ENCODE measurements around the gene SP2.
"Not testable (repeated sequence)": the region's sequence is repeated elsewhere in the genome, so short reads cannot be mapped to it uniquely, and the experiment has no call there.

SP2 gene

DNA sequence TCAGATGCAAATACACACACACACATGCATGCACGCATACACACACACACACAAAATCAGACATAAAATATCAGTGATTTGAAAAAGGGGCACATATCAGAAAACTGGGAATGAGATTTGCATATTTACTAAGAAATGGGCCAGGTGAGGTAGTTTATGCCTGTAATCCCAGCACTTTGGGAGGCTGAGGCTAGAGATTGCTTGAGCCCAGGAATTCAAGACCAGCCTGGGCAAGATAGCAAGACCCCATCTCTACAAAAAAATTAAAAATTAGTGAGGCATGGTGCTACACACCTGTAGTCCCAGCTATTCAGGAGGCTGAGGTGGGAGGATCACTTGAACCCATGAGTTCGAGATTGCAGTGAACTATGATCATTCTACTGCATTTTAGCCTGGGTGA is 23.0 kb downstream of the SP2 start:
- no peak for DNase-seq (ENCODE audit: low read depth, low spot score)

DNA sequence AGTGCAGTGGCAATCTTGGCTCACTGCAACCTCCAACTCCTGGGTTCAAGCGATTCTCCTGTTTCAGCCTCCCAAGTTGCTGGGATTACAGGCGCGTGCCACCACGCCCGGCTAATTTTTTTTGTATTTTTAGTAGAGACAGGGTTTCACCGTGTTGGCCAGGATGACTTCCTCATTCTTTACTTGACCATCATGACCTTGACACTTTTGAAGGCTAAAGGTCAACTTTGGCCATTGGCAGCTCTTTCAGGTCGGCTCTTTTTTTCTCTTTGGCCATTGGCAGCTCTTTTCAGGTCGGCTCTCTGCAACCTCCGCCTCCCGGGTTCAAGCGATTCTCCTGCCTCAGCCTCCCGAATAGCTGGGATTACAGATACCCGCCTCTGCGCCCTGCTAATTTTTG is 23.9 kb downstream of the SP2 start:
- DNase-seq (ENCODE audit: low read depth, low spot score): not testable (repeated sequence)

DNA sequence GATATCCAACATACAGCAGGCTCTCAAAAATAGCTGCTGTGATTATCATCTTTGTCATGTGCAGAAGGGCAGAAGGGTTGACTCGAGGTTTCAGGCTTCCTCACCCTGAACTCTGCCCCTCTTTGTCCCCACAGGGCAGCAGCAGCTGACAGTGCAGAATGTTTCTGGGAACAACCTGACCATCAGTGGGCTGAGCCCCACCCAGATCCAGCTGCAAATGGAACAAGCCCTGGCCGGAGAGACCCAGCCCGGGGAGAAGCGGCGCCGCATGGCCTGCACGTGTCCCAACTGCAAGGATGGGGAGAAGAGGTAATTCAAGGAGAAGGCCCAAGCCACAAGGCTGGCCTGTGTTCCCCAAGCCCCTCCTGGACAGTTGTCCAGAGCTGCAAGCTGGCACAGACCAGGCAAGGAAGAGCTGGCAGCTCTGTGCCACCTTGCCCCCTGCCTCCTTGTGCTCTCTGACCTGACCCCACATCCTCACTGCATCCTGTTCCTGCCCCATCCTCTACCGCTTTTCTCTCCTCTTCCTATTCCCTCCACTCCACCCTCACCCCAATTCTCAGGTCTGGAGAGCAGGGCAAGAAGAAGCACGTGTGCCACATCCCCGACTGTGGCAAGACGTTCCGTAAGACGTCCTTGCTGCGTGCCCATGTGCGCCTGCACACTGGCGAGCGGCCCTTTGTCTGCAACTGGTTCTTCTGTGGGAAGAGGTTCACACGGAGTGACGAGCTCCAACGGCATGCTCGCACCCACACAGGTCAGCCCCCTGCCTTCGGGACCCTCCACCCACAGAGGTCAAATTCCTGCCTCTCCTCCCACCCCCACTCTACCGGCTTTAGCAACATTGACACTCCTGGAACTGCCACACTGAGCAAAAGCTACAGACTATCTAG is 29.0 kb downstream of the SP2 start:
- DNase-seq (ENCODE audit: low read depth, low spot score): no peak

DNA sequence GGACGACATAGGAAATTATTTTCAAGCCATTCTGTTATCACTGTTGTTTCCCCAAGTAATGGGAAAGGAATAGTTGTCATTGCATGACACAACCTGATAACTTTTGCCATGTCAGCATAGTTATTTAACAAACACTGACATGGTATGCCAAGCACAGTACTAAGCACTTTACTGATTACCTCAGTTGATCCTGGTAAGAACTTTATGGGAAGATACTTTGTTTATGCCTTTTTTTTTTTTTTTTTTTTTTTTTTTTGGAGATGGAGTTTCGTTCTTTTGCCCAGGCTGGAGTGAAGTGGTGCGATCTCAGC is 29.6 kb downstream of the SP2 start:
- DNase-seq (ENCODE audit: low read depth, low spot score): no peak

DNA sequence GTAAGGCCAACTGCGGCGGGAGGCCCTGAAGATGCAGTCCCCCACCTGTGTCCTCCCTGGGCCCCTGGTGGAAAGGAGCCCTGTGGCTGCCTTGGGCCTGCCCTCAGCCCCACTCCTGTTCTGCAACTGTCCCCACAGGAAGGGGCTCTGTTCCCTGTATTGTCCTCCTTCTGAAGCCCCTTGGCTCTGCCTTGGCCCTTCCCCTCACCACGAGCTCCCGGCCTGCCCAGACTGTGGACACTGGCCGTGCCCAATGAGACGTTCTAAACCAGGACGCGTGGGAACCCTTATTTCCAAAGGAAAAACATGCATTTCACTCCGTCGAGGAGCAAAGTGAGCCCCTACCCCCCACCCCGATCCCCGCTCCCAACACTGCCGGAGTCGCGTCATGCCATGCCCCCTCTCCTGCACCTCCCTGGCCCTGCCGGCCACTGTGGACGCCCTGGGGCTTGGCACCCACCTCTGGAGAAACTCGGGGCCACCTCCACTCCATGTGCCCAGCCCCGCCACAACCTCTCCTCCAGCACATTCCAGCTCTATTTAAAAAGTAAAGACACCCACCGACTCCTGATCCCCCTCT is 31.9 kb downstream of the SP2 start:
- DNase-seq (ENCODE audit: low read depth, low spot score): no peak

DNA sequence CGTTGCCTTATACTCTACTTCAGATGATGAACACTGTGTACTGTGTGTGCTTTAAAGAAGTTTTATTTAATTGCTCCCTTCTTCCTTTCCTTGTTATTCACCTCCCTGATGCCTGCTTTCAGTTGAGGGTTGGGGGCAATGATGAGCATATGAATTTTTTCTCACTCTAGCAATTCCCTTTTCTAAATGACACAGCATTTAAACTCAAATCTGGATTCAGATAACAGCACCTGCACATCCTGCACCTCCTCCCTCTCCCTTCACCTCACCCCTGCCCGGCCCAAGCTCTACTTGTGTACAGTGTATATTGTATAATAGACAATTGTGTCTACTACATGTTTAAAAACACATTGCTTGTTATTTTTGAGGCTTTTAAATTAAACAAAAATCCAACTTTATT is 32.4 kb downstream of the SP2 start:
- no peak for DNase-seq (ENCODE audit: low read depth, low spot score)

DNA sequence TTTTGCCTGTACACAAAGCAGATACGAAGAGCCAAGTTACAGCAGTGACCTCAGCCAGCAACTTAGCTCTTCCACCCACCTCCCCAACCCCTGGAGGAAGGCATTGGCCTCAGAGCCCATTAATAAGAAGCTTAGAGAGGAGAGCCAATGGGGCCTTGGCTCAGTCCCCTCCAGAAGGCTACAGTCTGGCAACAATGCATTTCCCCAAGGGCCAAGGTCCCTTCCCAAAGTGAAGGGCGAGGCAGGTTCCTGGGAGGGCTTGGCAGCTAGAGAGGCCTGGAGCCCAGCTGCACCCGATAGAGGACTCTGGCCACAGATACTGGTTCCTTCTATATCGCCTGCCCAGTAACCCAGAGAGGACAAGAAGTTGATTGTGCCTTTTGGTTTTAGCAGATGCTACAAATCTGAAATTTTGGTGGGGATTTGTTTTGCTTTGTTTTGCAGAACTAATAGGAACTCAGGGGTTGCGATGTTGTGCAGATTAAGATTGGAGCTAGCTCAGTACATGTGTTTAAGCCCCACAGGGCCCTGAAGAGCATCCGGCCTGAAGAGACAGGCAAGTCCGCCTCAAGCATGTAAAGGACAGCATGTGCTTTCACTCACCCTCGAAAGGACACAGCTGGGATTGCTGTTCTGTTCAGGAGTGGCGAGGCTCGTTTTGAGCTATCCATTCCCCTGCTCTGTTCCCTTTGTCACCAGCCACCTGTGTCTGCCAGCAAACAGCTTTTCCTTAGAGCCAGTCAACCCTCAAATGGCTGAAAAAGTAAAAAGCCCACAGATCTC is 33.4 kb downstream of the SP2 start:
- DNase-seq (ENCODE audit: low read depth, low spot score): no peak

DNA sequence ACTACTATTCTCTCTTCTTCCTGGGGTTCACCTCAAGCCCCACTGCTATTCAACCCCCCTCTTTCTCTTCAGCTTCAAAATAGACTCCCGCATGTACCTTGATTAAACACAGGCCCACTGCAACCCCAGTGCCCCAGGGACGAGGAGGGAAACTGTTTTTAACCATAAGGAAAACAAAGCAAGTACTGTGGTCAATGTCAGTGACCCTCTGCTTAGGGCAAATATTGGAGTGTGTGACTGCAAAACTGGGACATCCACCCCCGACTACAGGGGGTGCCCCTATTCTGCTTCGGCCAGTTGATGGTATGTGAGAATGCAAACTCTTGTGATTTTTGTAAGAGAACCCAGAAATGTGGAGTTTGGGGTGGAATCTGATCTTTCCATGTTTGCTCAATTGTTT is 35.8 kb downstream of the SP2 start:
- no peak for DNase-seq (ENCODE audit: low read depth, low spot score)

DNA sequence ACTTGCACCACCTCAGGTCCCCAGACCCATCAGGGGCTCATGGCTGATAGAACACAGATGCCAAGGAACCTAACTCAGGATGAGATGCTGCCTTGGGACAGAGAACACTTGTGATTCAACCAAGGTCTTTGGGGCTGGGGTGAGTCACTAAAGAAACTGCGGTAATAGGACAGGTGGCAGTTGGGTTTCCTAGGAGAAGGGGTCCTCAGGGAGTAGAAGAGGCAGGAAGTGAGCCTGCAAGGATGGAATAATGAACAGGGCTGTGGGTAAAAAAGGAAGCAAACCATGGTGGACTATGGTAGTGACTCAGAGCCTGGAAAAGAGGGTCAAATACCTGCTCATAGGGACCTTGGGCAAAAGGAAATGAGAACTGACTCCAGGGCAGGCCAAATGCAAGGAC is 38.8 kb downstream of the SP2 start:
- no peak for DNase-seq (ENCODE audit: low read depth, low spot score)

DNA sequence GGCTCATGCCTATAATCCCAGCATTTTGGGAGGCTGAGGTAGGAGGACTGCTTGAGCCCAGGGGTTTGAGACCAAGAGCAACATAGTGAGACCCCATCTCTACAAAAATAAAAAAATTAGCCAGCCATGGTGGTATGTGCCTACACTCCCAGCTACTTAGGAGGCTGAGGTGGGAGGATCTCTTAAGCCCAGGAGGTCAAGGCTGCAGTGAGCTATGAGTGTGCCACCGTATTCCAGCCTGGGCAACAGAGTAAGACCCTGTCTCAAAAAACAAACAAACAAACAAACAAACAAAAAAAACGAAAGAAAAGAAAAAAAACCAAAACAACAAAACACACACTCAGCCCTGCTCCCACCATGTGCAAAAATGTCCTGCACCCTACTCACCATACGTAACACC is 39.4 kb downstream of the SP2 start:
- DNase-seq (ENCODE audit: low read depth, low spot score): not testable (repeated sequence)

DNA sequence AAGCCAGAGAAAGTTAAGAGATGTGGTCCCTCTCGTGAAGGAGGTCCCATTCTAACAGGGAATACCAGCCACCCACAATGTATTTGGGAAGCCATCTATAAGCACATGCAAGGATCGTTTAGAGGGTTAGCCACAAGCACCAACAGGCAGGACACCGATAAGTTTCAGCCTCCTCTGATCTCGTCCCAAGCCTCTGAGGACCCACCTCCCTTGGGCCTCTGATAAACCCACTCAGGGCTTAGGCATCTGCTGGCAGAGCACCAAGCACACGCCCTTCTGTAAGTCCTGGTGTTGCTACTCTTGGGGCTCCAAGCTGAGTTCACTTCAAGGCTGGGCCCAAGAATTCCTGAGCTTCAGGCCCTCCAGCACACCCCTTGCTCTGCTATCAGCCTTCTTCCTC is 39.9 kb downstream of the SP2 start:
- no peak for DNase-seq (ENCODE audit: low read depth, low spot score)

DNA sequence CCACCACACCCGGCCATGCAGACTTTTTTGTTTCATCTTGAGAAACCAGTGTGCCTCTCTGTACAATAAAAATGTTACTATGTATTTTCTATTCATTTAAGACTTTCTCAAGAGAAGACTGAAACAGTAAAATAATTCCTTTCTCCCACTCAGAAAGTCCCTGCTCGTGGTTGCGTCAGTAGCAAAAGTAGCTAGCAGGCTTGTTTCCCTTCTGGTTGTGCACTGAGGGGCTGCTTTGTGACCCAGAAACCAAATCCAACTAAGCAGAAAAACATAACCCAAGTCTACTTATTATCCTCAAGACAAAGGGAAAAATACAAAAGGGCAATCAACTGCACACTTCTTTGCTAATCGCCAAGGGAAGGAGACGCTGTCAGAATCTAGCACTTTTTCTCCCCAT is 41.9 kb downstream of the SP2 start:
- no peak for DNase-seq (ENCODE audit: low read depth, low spot score)

DNA sequence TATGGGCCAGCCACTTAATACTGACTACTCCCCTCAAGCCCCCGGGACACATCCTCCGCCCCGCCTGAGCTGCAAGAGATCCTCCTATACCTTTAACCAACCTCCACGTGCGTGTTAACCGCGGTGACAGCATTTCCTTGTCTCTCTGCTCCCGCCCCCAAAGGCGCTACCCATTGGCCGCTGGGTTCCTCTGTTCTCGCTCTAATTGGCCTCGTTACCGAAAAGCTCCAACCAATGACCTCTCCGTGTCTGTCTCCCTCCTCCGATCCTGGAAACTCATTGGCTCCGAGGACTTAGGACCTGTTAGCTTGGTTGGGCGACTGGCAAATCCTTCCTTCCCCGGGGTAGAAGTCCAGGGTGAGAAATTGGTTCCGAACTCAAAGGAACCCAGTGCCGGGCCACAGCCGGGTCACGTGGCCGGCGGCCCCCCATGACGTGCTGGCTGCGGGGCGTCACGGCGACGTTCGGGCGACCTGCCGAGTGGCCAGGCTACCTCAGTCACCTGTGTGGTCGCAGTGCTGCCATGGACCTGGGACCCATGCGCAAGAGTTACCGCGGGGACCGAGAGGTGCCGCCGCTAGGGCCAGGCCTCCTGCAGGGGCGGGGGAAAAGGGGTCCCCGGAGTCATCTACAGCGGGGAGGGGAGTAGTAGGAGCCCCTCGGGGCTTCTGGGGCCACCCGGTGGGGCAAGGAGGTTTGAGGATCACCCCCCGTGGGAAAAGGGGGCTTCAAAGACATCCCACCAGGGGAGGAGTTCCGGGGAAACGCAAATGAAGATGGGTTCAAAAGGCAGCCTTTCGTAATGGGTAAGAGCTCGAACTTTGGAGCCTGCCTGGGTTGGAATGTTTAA is 45.4 kb downstream of the SP2 start, which contains the start of gene PNPO:
TSS of gene PNPO (plus strand) at position 326 of the 850 bp plus-strand sequence. CDS start at position 431, 105 bp downstream.
- DNase-seq (ENCODE audit: low read depth, low spot score): peak; percentile 97

DNA sequence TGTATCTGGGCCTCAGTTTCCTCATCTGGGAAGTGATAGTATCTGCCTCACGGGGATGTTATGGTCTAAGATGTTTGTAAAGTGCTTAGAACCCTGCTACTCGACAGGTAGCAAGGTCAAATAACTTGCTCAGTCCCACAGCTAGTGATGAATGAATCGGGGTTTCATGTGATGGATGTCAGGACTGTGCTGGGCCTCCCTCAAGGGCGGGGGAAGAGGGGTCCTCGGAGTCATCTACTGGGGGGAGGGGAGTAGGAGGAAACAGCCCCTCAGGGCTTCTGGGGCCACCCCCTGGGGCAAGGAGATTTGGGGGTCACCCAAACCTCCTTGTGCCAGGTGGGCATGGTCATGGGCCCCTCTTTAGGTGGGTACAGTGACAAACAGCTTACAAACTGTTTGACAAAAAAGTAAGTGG is 46.1 kb downstream of the SP2 start:
- no peak for DNase-seq (ENCODE audit: low read depth, low spot score)

DNA sequence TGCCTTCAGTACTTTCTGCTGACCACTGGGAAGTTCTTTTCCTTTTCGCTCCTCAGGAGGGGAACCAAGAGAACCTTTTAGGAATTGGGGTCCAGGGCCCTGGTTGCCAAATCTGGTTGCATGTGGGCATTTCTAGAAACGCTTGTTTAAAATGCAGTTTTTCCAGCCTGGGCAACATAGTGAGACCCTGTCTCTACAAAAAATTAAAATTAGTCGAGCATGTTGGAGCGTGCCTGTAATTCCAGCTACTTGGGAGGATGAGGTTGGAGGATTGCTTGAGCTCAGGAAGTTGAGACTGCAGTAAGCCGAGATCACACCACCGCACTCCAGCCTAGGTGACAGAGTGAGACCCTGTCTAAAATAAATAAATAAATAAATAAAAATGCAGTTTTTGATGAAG is 46.5 kb downstream of the SP2 start:
- DNase-seq (ENCODE audit: low read depth, low spot score): no peak

DNA sequence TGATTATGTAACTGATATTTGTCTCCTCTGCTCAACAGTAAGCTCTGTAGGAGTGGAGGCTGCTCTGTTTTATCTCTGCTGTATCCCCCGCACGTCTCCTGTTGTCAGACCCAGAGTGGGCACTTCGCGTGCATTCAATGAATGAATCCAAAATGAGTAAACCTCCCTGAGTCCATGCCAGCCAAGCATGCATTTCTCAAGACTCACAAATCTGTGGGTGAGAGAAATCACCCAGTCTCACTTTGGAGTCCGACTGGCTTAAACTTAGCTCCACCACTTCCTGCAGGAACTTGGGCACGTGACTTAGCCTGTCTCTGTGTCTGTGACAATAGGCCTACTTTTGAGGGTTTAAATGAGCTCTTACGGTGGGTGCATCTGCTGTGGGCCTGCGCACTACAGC is 49.0 kb downstream of the SP2 start:
- no peak for DNase-seq (ENCODE audit: low read depth, low spot score)

DNA sequence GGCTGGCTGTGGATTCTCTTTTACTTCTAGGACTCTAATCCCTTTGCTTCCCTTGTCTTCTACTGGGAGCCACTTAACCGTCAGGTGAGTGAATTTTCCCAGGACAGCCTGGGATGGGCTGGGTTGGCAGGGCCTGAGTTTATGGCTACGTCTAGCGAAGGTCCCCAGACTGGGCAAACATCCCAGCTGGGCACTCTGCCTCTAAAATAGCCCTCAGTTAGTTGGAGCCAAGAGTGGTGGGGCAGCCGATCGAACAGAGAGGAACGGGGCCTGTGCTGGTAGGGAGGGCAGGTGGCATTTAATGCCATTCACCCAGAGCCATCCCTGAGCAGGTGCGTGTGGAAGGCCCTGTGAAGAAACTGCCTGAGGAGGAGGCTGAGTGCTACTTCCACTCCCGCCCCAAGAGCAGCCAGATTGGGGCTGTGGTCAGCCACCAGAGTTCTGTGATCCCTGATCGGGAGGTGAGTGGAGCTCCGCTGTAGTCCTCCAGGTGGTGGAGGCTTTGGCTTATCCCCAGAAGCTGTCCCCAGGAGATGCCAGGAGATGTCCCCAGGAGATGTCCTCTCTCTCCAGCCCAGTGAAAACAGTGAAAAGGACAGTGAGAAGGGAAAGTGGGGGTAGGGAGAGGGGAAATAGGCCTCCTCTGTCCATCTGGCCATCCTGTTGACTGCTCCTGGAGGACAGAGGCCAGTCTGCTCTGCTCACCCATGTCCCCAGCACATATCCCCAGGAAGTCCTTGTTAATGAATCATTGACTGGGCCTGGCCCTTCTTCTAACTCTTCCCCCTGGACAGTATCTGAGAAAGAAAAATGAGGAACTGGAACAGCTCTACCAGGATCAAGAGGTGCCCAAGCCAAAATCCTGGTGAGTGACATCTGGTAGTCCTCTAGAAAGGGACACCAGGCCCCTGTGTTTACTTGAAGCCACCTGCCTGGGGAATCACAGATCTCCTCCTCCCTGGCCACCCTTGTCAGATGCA is 49.8 kb downstream of the SP2 start:
- no peak for DNase-seq (ENCODE audit: low read depth, low spot score)

DNA sequence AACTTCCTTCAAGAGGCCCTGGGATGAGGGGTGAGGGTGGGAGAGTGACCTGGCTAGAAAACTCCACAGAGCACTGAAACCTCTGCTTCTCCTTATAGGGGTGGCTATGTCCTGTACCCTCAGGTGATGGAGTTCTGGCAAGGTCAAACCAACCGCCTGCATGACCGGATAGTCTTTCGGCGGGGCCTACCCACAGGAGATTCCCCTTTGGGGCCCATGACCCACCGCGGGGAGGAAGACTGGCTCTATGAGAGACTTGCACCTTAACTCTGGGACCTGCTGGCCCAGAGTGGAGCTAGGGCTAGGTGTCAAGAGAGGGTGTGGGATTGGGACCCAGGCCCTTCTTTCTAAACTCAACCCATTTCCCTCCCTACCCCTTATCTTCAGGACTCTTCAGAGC is 50.5 kb downstream of the SP2 start:
- no peak for DNase-seq (ENCODE audit: low read depth, low spot score)

DNA sequence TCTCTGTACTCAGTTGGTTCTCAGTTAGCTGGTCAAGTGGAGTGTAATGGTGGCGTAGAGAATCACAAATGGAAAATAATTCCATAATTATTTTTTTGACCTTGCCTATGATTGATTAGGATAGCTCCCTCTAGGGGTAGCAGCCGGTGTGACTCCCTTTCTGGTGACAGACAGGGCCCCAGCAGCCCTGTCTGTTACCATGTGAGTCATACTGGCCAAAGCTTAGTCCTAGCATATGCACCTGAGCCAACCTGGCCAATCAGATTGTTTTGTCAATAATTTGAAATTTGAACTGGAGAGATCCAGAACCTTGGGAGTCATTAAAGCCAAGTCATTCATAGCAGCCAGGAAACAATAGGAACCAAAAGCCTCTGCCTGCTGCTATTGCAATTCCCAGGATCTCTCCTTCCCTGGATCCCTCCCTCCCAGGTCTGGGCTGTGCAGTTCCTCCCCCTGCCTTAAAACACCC is 50.9 kb downstream of the SP2 start:
- no peak for DNase-seq (ENCODE audit: low read depth, low spot score)

DNA sequence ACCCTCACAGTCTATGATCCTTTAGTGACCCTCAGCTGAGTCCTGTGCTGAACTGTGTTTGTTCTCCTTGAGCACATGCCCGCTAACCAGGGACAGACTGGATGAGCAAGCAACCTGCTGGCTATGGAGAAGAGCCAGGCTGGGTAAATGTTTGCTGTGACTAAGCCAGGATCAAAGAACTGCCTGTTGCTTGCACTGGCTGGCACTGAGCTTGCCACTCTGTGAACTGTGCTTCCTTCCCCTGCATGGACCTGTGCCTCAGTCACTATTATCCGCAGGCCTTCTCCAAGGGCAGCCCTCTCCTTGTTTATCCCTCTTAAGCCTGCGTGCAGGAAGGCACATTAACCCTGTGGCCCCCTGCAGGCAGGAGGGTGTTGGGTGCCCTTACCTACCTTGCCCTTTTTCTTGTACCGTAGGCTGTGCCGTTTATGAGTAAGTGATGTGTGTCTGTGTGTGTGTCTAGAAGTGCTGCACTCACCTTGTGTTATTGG is 52.7 kb downstream of the SP2 start:
- no peak for DNase-seq (ENCODE audit: low read depth, low spot score)
